HepG2 (cell line): ENCODE data around the gene DNAJA2. TPM values are rescaled to one million over a fixed set of nuclear protein-coding genes. Genes with fewer than 3 reads are reported as not detected.

Experiments used
- BRCA1 ChIP-seq: sonication (generic); formaldehyde crosslinking; IDR thresholded peaks from 2 replicates; pipeline ENCODE4 v1.4.0; 2020; ENCODE audit warnings: missing genetic modification reagents
- CCDC6 ChIP-seq: sonication (generic); formaldehyde crosslinking; IDR thresholded peaks from 2 replicates; pipeline ENCODE4 v1.8.1; 2022; ENCODE audit warnings: mild to moderate bottlenecking, missing genetic modification reagents, moderate library complexity
- GABPA ChIP-seq, 2 experiments: IDR thresholded peaks; 2 replicates each; pipeline ENCODE4 v1.6.1; 2011 to 2016; ENCODE audit warnings: low read depth in 2 of 2, low read length in 1 of 2, missing biosample characterization in 1 of 2, missing genetic modification characterization in 1 of 2
- HMG20A ChIP-seq: IDR thresholded peaks from 2 replicates; pipeline ENCODE4 v1.6.1; 2016; ENCODE audit warnings: borderline replicate concordance
- NR2F2 ChIP-seq: IDR thresholded peaks from 2 replicates; pipeline ENCODE4 v1.6.1; 2012; ENCODE audit warnings: low read depth, inconsistent platforms, borderline replicate concordance
- PAX8 ChIP-seq: sonication (generic); formaldehyde crosslinking; IDR thresholded peaks from 2 replicates; pipeline ENCODE4 v1.8.0; 2022; ENCODE audit warnings: mild to moderate bottlenecking, missing genetic modification reagents, borderline replicate concordance
- RELA ChIP-seq: sonication (generic); formaldehyde crosslinking; IDR thresholded peaks from 2 replicates; pipeline ENCODE4 v1.4.0; 2020; ENCODE audit warnings: missing genetic modification reagents
- SIX4 ChIP-seq: sonication (generic); formaldehyde crosslinking; IDR thresholded peaks from 2 replicates; pipeline ENCODE4 v1.4.0; 2020; ENCODE audit warnings: missing genetic modification reagents
- ZBTB42 ChIP-seq: sonication (generic); formaldehyde crosslinking; IDR thresholded peaks from 2 replicates; pipeline ENCODE4 v1.5.0; 2020; ENCODE audit warnings: mild to moderate bottlenecking, missing genetic modification reagents
- ZNF121 ChIP-seq: sonication (generic); formaldehyde crosslinking; IDR thresholded peaks from 2 replicates; pipeline ENCODE4 v1.5.0; 2020; ENCODE audit warnings: mild to moderate bottlenecking, missing genetic modification reagents
- ZNF335 ChIP-seq: sonication (generic); formaldehyde crosslinking; IDR thresholded peaks from 2 replicates; pipeline ENCODE4 v1.4.0; 2020; ENCODE audit warnings: missing genetic modification reagents
- ZNF556 ChIP-seq: sonication (generic); formaldehyde crosslinking; IDR thresholded peaks from 2 replicates; pipeline ENCODE4 v1.4.0; 2020; ENCODE audit warnings: mild to moderate bottlenecking, missing genetic modification reagents, borderline replicate concordance
- ZNF878 ChIP-seq: sonication (generic); formaldehyde crosslinking; IDR thresholded peaks from 2 replicates; pipeline ENCODE4 v1.8.1; 2023; ENCODE audit warnings: mild to moderate bottlenecking, missing genetic modification reagents, moderate library complexity
- polyA plus RNA-seq, 8 experiments: library from polyadenylated mRNA; depleted of rRNA in 3 of 8; stranded (reverse) in 7 of 8; unstranded in 1 of 8; fragments of >200 nt; fragmentation: Illumina TruSeq in 4 of 8; extraction: Trizol in 4 of 8; gene quantifications; 2 replicates each; pipeline versions ENCODE4 v1.2.1 to v1.2.3, GENCODE V29; 2011 to 2016; ENCODE audit warnings: low read depth in 4 of 8, missing spikeins in 1 of 8, mixed read lengths in 1 of 8; ENCODE audit not compliant: insufficient read depth in 1 of 8
- total RNA-seq, 5 experiments: library from RNA; depleted of rRNA; stranded (reverse); fragments of >200 nt; fragmentation: Illumina TruSeq; extraction: Trizol; gene quantifications; 2 replicates each; pipeline ENCODE4 v1.2.3, GENCODE V29; 2016; ENCODE audit warnings: low read depth in 1 of 5
- TF ChIP-seq, protein P1 (sequence below): sonication (generic); formaldehyde crosslinking; IDR thresholded peaks from 2 replicates; pipeline ENCODE4 v1.4.0; 2020; ENCODE audit warnings: mild to moderate bottlenecking, low read depth, missing genetic modification reagents
- TF ChIP-seq, protein P2 (sequence below): sonication (generic); formaldehyde crosslinking; IDR thresholded peaks from 2 replicates; pipeline ENCODE4 v1.8.1; 2023; ENCODE audit warnings: mild to moderate bottlenecking, missing genetic modification reagents
- TF ChIP-seq, protein P3 (sequence below): IDR thresholded peaks from 2 replicates; pipeline ENCODE4 v1.6.1; 2016; ENCODE audit warnings: missing compliant biosample characterization, missing genetic modification reagents, borderline replicate concordance
- TF ChIP-seq, protein P4 (sequence below): sonication (generic); formaldehyde crosslinking; IDR thresholded peaks from 2 replicates; pipeline ENCODE4 v1.4.0; 2020; ENCODE audit warnings: mild to moderate bottlenecking, missing genetic modification reagents, borderline replicate concordance
- TF ChIP-seq, protein P5 (sequence below): sonication (generic); formaldehyde crosslinking; IDR thresholded peaks from 2 replicates; pipeline ENCODE4 v1.5.0; 2020; ENCODE audit warnings: mild to moderate bottlenecking, missing genetic modification reagents
- TF ChIP-seq, protein P6 (sequence below): conservative IDR thresholded peaks from 2 replicates; pipeline ENCODE4 v1.6.1; 2018; ENCODE audit warnings: missing genetic modification reagents

The DNAJA2 gene
- total and polyA plus RNA-seq, 2 of the 13 experiments (the other 11 are each of a cell fraction or from before 2014, with no cell fraction given), result 25.4 to 176 TPM

DNA sequence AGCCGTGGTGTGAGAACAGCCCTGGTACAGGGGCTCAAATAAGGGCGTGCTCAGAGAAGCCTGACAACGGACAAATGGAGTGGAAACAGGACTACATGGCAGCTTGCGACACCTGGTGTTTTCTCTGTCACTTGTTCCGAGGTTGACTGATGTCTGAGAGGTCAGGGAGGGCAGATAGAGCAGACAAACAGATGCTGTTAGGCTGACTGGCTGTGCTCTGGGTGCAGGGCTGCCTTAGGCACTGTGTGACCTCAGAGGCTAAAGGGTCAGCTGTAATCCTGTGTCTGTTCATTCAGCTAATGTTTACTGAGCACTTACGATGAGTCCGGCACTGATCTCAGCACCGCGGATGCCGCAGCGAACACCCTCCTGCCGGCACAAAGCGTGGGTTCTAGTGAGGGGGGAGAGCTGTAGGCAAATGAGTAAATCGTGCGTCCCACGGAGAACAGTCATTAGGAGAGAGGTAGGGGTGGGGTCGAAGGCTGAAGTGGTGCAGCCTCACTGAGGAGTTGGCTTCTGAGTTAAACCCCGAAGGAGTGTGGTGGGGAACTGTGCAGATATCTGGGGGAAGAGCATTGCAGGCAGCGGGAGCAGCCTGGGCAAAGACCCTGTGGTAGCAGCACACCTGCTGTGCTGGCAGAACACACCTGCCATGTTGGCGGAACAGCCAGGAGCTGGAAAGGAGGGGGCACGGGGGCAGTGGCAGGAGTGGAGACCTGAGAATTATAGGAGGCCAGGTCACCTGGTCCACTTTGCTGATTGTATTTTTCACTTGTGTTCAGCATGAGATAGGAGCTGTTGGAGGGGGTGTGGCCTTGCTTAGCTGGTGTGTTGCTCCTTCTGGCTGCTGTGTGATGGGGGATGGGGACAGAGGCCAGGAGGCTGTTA is 54.3 kb downstream of the DNAJA2 start (continued):
- peak; percentile 73; the same call in 1 of the 2 replicates for TF ChIP-seq RELA (CRISPR knock-in tag)
- TF ChIP-seq, protein P1, sequence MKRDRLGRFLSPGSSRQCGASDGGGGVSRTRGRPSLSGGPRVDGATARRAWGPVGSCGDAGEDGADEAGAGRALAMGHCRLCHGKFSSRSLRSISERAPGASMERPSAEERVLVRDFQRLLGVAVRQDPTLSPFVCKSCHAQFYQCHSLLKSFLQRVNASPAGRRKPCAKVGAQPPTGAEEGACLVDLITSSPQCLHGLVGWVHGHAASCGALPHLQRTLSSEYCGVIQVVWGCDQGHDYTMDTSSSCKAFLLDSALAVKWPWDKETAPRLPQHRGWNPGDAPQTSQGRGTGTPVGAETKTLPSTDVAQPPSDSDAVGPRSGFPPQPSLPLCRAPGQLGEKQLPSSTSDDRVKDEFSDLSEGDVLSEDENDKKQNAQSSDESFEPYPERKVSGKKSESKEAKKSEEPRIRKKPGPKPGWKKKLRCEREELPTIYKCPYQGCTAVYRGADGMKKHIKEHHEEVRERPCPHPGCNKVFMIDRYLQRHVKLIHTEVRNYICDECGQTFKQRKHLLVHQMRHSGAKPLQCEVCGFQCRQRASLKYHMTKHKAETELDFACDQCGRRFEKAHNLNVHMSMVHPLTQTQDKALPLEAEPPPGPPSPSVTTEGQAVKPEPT (CRISPR knock-in tag), result peak; percentile 69; the same call in 1 of the 2 replicates
- peak; percentile 99 for TF ChIP-seq NR2F2
- TF ChIP-seq ZBTB42 (CRISPR knock-in tag), result 0 out of 2 replicates have a peak, but pooled peaks have one; percentile 47
- TF ChIP-seq ZNF335 (CRISPR knock-in tag), result no peak
- peak; percentile 70 for TF ChIP-seq ZNF121 (CRISPR knock-in tag)
- TF ChIP-seq ZNF878 (CRISPR knock-in tag), result 0 out of 2 replicates have a peak, but pooled peaks have one; percentile 42
- TF ChIP-seq GABPA (IDR thresholded peaks at IDR 0.05; ENCODE audit: low read depth, low read length), result no peak
- no peak for TF ChIP-seq GABPA (CRISPR knock-in tag; IDR thresholded peaks at IDR 0.05; ENCODE audit: low read depth)
- no peak for TF ChIP-seq PAX8 (CRISPR knock-in tag)
- peak; percentile 72 for TF ChIP-seq HMG20A (CRISPR knock-in tag)
- TF ChIP-seq CCDC6 (CRISPR knock-in tag), result peak; percentile 76; the same call in 1 of the 2 replicates
- no peak for TF ChIP-seq BRCA1 (CRISPR knock-in tag)
- TF ChIP-seq, protein P2, sequence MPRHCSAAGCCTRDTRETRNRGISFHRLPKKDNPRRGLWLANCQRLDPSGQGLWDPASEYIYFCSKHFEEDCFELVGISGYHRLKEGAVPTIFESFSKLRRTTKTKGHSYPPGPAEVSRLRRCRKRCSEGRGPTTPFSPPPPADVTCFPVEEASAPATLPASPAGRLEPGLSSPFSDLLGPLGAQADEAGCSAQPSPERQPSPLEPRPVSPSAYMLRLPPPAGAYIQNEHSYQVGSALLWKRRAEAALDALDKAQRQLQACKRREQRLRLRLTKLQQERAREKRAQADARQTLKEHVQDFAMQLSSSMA (CRISPR knock-in tag), result 0 out of 2 replicates have a peak, but pooled peaks have one; percentile 32
- peak; percentile 59; the same call in 1 of the 2 replicates for TF ChIP-seq ZNF556 (CRISPR knock-in tag)
- TF ChIP-seq, protein P3, sequence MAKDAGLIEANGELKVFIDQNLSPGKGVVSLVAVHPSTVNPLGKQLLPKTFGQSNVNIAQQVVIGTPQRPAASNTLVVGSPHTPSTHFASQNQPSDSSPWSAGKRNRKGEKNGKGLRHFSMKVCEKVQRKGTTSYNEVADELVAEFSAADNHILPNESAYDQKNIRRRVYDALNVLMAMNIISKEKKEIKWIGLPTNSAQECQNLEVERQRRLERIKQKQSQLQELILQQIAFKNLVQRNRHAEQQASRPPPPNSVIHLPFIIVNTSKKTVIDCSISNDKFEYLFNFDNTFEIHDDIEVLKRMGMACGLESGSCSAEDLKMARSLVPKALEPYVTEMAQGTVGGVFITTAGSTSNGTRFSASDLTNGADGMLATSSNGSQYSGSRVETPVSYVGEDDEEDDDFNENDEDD (CRISPR knock-in tag), result peak; percentile 49; the same call in 1 of the 2 replicates
- TF ChIP-seq, protein P4, sequence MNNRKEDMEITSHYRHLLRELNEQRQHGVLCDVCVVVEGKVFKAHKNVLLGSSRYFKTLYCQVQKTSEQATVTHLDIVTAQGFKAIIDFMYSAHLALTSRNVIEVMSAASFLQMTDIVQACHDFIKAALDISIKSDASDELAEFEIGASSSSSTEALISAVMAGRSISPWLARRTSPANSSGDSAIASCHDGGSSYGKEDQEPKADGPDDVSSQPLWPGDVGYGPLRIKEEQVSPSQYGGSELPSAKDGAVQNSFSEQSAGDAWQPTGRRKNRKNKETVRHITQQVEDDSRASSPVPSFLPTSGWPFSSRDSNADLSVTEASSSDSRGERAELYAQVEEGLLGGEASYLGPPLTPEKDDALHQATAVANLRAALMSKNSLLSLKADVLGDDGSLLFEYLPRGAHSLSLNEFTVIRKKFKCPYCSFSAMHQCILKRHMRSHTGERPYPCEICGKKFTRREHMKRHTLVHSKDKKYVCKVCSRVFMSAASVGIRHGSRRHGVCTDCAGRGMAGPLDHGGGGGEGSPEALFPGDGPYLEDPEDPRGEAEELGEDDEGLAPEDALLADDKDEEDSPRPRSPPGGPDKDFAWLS (CRISPR knock-in tag), result no peak
- TF ChIP-seq, protein P5, sequence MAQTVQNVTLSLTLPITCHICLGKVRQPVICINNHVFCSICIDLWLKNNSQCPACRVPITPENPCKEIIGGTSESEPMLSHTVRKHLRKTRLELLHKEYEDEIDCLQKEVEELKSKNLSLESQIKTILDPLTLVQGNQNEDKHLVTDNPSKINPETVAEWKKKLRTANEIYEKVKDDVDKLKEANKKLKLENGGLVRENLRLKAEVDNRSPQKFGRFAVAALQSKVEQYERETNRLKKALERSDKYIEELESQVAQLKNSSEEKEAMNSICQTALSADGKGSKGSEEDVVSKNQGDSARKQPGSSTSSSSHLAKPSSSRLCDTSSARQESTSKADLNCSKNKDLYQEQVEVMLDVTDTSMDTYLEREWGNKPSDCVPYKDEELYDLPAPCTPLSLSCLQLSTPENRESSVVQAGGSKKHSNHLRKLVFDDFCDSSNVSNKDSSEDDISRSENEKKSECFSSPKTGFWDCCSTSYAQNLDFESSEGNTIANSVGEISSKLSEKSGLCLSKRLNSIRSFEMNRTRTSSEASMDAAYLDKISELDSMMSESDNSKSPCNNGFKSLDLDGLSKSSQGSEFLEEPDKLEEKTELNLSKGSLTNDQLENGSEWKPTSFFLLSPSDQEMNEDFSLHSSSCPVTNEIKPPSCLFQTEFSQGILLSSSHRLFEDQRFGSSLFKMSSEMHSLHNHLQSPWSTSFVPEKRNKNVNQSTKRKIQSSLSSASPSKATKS (CRISPR knock-in tag), result no peak
- peak; percentile 82 for TF ChIP-seq SIX4
- TF ChIP-seq, protein P6, sequence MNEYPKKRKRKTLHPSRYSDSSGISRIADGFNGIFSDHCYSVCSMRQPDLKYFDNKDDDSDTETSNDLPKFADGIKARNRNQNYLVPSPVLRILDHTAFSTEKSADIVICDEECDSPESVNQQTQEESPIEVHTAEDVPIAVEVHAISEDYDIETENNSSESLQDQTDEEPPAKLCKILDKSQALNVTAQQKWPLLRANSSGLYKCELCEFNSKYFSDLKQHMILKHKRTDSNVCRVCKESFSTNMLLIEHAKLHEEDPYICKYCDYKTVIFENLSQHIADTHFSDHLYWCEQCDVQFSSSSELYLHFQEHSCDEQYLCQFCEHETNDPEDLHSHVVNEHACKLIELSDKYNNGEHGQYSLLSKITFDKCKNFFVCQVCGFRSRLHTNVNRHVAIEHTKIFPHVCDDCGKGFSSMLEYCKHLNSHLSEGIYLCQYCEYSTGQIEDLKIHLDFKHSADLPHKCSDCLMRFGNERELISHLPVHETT (CRISPR knock-in tag), result no peak
